GM18909 (cell line): ENCODE results near the gene SLC22A23.
"Not testable (repeated sequence)": the region's sequence is repeated elsewhere in the genome, so short reads cannot be mapped to it uniquely, and the experiment has no call there.

Source experiments
- ATAC-seq: cut with Tn5 transposase; IDR thresholded peaks from one replicate; pipeline ENCODE4 v1.9.1; 2021; ENCODE audit warnings: mild to moderate bottlenecking; ENCODE audit not compliant: unreplicated experiment, poor library complexity

The SLC22A23 gene

DNA sequence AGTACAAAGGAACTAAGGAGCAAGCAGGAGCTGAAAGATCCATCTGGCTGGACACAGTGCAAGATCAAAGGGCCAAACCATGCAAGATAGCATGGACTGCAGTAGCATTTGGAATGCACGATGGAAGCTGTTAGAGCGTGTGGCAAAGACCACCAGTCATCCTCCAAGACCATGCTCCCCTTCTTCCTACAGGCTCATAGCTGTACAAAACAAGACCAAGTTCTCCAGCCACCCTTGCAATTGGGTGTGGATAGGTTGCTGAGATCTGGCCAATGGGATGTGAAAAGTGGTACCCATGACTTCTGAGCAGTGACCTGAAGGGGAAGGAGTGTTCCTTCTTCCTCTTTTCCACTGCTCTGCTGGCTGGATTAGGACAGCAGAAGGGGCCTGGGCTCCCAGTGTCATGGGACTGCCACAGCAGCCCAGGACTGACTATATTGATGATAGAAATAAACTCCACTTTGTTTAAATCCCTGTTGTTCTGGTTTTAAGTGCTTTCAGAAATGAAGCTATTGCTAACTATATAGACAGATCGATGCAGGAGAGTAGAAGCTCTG is 64.9 kb downstream of the SLC22A23 start:
- ATAC-seq = no peak

DNA sequence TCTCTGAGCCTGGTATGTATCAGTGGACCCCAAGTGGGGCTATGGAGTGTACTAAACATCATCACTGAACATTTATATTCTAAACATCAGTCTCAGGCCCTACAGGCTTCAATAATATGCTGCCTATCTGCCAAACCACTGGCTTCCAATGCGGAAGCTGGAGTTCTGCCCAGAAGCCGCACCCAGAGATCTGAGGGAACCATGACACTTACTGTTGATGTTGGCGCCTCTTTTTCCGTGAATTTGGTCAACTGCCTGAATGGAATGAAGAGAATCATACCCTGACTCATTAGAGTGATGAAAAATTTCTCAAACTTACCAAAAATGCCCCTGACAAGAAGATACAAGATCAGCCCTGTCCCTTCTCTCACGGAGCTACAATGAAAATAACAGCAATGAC is 66.2 kb downstream of the SLC22A23 start:
- no peak for ATAC-seq

DNA sequence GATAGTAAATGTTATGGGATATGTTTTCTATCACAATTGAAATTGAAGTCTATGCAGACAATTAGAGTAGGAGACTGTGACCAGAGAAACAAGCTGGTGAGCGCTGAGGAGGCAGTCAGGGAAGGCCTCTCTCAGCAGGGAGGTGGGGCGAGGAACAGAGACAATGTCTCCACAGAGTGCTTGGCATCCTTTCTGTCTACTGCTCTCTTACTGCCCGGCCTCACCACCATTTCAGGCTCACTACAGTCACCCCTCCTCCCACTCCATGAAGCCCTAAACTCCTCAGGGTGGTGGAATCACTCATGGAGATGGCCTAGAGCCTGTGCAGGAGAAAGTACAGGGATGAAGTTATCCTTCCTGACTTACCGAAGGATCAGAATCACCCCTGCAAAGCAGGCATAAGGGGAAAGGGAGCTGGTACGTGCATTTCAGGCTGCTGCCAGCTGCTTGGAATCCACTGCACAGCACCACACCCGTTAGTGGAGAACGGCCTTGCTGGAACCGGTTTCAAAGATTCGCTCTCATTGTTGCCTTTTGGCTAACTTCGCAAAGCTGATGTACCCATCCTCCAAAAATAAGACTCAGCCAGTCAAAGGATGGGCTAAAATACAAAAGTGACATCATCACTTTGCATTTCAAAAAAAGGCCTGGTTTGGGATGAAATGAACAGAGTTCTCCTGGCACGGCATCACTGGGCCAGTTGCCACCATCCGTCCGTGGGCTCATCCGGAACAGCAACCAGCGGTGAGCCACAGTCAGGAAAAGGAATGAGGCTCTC is 67.3 kb downstream of the SLC22A23 start:
- no peak for ATAC-seq

DNA sequence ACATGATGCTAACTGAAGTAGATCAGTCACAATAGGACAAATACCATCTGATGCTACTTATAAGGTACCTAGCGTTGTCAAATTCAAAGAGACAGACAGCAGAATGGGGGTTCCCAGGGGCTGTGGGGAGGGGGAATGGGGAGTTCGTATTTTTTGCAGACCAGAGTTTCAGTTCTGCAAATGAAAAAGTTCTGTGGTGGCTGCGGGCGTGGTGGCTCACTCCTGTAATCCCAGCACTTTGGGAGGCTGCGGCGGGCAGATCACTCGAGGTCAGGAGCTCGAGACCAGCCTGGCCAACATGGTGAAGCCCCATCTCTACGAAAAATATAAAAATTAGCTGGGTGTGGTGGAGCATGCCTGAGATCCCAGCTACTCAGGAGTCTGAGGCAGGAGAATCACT is 68.1 kb downstream of the SLC22A23 start:
- no peak for ATAC-seq

DNA sequence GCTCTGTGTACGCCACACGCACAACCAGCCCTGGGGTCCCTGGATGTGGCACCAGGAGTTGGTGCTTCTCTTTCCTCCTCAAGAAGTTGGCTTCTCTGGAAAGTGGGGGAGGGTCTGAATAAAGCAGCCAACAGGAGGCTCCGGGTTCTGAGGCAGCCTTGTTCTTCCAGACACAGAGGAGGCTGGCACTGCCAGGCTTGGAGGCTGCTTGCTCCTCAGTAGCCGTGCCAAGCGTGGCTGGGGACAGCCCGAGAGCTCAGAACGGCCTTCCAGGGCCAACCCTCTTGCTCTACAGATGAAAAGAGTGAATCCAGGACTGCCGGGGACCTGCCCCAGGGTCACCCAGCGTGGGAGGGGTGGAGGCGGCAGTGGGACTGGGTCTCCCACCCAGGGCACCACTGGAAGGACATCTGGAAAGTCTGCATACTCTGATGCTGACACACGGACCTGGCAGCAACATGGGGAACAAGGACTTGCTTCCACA is 70.4 kb downstream of the SLC22A23 start:
- no peak for ATAC-seq

DNA sequence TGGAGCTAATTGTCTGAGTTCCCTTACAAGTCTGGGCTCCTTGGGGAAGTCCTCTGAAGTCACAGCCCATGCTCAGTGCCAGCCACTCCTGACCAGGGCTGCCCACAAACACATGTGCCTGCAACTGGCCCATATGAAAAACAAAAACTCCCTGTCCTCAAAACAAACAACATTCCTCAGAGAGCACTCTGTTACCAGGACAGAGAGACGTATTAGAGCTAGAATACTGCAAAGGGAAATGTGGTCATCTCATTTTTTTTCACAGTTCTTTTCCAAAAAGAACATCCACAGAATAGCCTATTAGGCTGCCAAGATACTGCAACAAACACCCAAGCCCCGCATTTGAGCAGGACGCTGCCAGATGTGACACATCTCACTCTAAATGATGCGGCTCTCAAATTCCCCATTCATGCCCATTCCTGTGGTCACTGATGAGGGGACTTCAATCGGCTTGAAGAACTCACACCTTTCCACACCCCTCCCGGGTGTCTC is 71.1 kb downstream of the SLC22A23 start:
- ATAC-seq = no peak

DNA sequence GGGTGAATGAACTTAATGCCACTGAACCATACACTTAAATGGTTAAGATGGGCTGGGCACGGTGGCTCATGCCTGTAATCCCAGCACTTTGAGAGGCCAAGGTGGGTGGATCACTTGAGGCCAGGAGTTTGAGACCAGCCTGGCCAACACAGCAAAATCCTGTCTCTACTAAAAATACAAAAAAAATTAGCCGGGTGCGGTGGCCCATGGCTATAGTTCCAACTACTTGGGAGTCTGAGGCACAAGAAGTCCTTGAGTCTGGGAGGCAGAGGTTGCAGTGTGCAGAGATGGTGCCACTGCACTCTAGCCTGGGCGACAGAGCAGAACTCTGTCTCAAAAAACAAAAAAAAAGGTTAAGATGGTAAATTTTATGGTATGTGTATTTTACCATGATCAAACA is 71.7 kb downstream of the SLC22A23 start:
- ATAC-seq = not testable (repeated sequence)

DNA sequence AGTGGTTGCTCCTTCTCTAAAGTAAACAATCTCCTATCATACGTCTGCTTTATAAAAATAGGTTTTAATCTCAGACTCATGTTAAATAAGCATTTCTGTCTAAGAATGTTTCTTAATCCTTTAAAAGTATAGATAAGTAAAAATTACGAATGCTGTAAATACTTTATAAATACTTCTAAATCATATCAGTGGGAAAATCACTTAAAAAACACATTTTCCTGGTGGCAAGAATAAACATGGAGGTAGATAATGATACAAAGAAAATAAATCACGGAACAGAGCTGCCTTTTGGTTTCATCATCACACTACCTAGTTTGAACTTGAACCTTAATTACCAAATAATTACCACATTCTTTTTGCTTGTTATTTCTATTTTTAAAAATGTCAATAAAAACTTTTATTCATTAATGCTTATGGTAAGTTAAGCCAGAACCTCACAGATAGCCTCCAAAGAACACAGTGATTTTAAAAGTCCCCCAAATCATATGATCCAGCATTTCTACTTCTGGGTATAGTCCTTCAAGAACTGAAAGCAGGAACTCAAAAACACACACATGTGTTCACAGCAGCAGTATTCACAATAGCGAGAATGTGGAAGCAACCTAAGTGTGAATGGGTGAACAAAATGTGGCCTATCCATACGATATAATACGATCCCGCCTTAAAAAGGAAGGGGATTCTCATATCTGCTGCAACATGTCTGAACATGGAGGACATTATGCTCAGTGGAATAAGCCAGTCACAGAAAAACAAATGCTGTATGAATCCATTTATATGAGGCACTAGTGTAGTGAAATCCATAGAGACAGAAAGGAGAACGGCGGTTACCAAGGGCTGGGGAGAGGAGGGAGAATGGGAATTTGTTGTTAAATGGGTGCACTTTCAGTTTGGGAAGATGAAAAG is 72.4 kb downstream of the SLC22A23 start:
- ATAC-seq = no peak

DNA sequence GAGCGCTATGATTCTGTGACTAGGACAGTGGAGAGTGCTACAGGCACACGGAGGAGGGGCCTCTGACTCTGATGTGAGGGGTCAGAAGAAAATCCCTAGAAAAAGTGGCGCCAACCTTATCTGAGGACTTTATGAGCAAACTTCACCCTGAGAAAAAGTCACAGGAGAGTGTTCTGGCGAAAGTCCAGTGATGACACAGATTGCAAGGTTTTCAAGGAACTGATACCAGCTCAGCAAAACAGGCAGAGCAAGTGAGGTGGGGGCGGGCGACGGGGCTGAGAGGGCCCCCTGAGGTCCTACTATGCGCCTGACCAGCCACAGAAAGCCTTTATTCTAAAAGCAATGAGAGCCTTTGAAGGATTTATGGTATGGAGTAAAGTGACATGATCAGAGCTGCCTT is 73.3 kb downstream of the SLC22A23 start:
- no peak for ATAC-seq

DNA sequence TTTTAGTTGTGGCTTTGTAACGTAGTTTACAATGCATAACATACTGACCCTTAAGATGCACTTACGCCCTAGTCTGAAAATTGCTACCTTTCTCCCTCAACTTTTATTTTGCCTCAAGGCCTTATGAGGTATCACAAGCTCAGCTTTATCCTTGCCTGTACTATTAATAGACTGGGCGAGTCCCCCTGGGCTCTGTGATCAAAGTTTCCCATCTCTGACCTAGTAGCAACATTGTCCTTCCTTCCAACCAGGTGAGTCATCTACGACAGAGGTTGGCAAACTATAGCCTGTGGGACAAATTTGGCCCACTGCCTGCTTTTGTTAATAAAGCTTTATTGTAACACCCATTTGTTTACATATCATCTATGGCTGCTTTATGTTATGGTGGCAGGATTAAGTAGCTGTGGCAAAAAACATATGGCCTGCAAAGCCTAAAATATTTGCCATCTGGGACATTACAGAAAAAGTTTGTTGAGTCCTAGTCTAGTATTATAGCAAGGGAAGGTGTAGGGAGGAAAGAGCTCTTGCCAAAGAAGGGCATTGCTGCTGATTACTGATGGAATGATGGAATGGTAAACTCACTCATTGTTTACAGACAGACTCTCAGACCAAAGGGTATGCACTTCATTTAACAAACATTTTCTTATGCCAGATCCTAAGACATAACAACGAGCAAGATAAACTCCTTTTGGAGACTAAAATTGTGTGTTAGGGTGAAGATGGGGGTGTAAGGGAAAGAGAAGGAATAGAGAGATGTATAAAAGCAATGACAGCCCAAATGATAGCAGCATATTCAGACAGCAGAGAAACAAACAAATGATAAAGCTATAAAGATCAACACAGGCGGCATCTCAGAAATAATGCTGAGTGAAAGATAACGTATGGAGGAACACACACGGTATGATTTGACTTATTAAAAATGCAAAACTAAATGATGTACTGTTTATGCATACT is 74.2 kb downstream of the SLC22A23 start:
- no peak for ATAC-seq

DNA sequence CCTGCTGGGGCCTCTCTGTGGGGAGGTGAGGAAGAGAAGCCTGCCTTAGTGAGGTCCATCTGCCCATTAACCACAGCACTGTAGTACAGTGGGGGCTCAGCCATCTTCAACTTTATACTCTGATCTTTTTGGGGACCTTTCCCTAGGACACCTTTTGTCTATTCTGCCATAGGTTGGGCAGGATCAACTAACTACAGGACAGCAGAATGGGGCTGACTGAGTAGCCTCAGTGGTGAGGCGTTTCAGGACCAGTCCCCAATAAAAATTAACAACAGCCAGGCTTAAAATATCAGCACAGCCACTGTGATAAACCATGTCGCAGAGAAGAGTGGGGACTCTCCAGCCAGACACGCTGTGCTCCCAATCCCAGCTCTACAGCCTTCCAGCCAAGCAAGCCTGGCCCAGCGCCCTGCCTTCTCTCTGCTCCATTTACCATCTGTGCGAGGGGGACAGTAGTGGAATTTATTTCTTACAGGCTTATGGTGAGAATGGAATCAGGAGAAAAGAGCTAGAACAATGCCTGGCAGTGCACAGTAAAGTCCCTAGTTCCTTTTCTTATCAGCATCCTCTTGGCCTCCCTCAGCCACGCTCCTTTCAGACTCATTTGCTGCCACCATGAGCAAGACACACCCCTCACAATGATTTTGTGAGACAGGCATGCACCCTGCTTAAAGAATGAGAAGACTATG is 75.5 kb downstream of the SLC22A23 start:
- ATAC-seq = no peak

DNA sequence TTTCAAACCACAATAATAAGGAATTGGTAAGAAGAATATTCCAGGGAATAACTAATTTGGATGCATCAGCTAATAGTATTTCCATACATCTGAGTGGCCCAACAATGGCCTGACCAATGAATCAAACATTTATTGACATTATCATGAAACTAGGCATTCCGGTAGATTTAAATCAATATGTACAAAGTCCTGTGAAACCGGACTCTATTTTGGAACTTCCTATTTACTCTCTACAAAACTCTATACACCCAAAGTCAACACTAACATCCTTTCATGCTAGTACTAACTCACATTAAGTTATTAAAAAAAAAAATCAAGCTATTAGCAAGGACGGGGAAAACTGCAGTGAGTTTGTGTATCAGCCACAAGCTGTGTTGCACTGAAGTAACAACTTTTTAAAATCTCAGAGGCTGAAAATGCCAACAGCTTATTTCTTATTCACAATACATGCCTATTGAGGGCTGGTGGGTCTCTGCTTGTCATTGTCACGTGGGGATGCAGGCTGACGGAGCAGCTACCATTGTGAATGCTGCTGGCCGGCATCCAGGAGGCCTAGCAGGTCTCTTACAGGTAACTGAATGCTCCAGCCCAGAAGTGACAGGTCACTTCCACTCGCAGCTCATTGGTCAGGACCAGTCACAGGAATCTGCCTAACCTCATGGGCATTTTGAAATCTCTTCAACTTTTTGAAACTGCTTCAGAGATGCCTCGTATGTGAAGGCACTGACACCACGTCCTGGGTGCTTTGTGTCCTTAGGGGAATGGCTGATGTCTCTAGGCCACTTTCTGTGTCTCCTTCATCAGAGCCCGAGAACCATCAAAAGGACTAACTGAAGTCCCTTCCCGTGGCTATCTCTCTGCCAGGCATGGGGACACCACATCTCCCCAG is 76.3 kb downstream of the SLC22A23 start:
- no peak for ATAC-seq

DNA sequence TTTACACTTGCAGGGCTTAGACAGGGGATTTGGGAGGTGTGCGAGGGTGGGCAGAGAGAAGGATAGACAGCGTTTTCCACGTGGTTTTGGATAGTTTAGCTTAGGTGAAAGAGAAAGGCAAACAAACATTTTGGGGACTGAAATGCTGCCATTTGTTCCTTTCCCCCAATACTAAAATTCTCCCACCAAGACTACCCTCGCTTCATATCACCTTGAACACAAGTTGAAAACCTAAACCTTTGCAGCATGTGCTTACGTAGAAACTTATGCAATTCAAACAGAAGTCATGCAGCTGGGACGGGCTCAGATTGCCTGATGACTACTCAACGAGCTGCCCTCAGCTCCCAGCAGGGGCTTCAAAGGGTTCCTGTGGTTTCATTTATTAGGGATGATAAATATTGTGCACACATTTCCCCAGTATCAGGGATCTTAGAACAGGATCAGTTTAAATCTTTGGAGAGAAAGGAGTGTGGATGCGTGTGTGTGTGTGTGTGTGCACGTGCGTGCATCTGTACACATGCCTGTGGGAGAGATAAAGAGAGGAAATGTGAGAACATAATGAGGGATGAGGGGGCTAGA is 77.3 kb downstream of the SLC22A23 start:
- no peak for ATAC-seq

DNA sequence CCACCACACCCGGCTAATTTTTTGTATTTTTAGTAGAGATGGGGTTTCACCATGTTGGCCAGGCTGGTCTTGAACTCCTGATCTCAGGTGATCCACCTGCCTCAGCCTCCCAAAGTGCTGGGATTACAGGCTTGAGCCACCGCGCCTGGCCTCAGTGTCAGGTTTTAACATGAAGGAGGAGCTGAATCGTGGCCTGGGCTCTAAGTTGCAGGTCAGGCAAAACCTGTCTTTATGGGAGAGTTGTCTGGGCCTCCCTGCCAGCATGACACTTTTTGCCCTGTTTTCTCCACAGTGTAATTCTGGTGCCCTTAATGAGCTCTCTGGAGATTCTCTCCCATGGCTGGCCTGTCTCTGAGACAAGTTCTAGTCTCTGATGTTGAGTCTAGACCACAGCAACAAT is 78.0 kb downstream of the SLC22A23 start:
- not testable (repeated sequence) for ATAC-seq

DNA sequence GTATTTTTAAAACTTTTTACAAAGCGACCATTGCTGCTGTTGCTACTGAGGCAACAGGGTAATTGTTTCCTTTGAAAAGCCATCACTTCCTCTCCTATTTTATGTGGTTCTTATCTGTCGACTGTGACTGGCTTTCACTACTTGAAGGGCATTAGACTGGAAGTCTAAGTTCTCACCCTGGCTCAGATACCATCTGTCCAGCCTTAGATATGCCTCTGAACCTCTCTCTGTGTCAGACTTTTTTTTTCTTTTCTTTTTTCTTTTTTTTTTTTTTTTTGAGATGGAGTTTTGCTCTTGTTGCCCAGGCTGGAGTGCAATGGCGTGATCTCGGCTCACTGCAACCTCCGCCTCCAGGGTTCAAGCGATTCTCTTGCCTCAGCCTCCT is 78.5 kb downstream of the SLC22A23 start:
- not testable (repeated sequence) for ATAC-seq

DNA sequence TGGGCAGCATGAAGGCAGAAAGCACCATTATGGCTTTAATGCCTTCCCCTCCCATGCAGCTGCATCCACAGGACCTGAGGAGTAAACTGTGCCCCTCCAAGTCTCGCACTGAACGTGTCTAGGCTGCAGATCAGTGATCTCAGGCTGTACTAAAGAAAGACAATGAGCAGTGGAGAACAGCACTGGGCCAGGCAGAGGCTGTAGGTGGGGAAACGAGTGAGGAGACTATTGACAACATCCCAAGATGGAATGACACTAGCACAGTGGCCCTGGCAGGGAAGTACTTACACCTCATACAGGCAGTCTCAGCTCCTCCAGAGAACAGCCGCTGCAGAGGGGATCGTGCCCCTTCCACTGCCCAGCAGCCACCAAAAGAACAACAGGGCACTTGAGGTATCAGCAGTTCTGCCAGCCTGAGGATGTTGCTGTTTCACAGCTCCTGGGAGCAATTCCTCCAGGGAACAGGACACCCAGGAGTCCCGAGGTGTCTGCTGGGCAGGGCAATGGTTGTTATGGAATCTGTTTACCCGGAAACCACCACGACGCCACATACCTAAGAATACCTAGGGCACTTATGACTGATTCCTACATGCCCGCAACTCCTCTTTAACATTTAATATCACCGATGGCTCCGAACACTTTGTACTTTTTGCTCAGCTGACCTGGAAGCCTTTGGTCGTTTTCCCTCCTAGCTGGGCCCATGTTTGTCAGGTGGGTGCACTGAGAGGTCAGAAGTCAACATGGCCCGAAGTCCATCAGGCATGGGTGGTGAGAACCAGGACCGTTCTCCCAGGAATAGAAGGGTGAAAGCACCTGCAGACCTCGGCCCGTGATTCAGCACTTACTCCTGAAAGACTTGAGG is 79.1 kb downstream of the SLC22A23 start:
- ATAC-seq = no peak
